Measurements from ENCODE around the gene SLC25A45. TPM values are rescaled to one million over a fixed set of nuclear protein-coding genes. Genes with fewer than 3 reads are reported as not detected.

The SLC25A45 gene
- total and polyA plus RNA-seq, 2 donors (not counting 1 experiment from before 2014, with no cell fraction given) = 16.4 to 80.6 TPM

DNA sequence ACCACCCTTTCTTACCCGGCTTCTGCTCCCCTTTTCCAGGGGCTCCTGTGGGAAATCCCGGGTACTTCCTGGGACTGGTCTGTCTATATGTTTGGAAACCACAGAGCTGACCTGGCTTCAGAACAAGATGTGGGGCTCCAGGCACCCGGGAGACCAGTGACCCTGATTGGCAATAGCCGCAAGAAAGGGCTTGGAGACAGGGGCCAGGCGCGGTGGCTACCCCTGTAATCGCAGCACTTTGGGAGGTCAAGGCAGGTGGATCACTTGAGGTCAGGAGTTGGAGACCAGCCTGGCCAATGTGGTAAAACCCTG, 37.0 kb upstream of the SLC25A45 start:
- WGBS (ENCODE audit: insufficient coverage) = 33% methylated on average over 7 of the region's 7 CpGs
- Mint-ChIP-seq H3K27me3 (no peaks in the 10 kb centered on the region), H3K4me3 (peak overlapping the region; percentile 96), H3K4me1 (peaks cover 74% of the 10 kb centered on the region), H3K27ac (peak overlapping the region; percentile 100), H3K9me3 (ENCODE audit: insufficient read depth) (no peaks in the 10 kb centered on the region)
- ATAC-seq (ENCODE audit: low read depth) = no peak
- Histone ChIP-seq H3K27ac (ENCODE audit: low read length in 2 of 2) (peak overlapping the region; percentile 91 to 97), H2AFZ (ENCODE audit: insufficient read depth, low read depth, low read length, poor library complexity, severe bottlenecking) (no peak overlapping the region), H3K4me1 (ENCODE audit: control insufficient read depth in 2 of 2, insufficient read depth in 2 of 2, low read length in 2 of 2) (peaks cover 73 to 90% of the 10 kb centered on the region in 2 donors), H3K4me2 (replicated peaks; ENCODE audit: low read depth, low read length, poor library complexity, severe bottlenecking) (peak overlapping the region; percentile 94), H3K36me3 (replicated peaks in 1 of 2; ENCODE audit: control extremely low read depth in 1 of 2, control insufficient read depth in 1 of 2, extremely low read depth in 1 of 2, insufficient read depth in 2 of 2, low read length in 1 of 2) (no peaks in the 10 kb centered on the region), H3K27me3 (replicated peaks in 1 of 4; ENCODE audit: control extremely low read depth in 1 of 4, control insufficient read depth in 3 of 4, insufficient read depth in 4 of 4, low read length in 3 of 4) (no peaks in the 10 kb centered on the region), H3K9ac (ENCODE audit: low read length) (peak overlapping the region; percentile 77), H3K79me2 (ENCODE audit: control insufficient read depth, insufficient read depth, low read length) (peaks cover 63% of the 10 kb centered on the region), H3K9me3 (ENCODE audit: control extremely low read depth in 1 of 3, control insufficient read depth in 2 of 3, insufficient read depth in 1 of 3, low read length in 2 of 3) (no peaks in the 10 kb centered on the region), H4K20me1 (ENCODE audit: control insufficient read depth, insufficient read depth, low read length, poor library complexity, severe bottlenecking) (no peaks in the 10 kb centered on the region), H3K4me3 (ENCODE audit: control extremely low read depth in 1 of 5, extremely low read depth in 1 of 5, insufficient read depth in 1 of 5, low read depth in 2 of 5, low read length in 4 of 5) (peak overlapping the region; percentile 43 to 86 (median 56))
- ChIA-PET POLR2A (interaction anchor here (0.9 to 16.5 kb wide), 15 partner anchors 8 to 157 kb away, joined by 3 to 1159 read pairs (median 16); partner anchors contain the start of genes DPF2, FRMD8, MALAT1 and SCYL1), CTCF (interaction anchor here (0.6 to 14.9 kb wide), 8 partner anchors 9 to 285 kb away, joined by 3 to 541 read pairs (median 6); partner anchors contain the start of genes FRMD8, MALAT1 and SLC25A45)
- DNase-seq = no peak
- TF ChIP-seq, protein P1, sequence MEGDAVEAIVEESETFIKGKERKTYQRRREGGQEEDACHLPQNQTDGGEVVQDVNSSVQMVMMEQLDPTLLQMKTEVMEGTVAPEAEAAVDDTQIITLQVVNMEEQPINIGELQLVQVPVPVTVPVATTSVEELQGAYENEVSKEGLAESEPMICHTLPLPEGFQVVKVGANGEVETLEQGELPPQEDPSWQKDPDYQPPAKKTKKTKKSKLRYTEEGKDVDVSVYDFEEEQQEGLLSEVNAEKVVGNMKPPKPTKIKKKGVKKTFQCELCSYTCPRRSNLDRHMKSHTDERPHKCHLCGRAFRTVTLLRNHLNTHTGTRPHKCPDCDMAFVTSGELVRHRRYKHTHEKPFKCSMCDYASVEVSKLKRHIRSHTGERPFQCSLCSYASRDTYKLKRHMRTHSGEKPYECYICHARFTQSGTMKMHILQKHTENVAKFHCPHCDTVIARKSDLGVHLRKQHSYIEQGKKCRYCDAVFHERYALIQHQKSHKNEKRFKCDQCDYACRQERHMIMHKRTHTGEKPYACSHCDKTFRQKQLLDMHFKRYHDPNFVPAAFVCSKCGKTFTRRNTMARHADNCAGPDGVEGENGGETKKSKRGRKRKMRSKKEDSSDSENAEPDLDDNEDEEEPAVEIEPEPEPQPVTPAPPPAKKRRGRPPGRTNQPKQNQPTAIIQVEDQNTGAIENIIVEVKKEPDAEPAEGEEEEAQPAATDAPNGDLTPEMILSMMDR (IDR thresholded peaks at IDR 0.05) = no peak
- no peak for TF ChIP-seq EZH2 (IDR thresholded peaks at IDR 0.05; ENCODE audit: borderline replicate concordance, insufficient read depth, low read depth, low read length, poor library complexity, severe bottlenecking)
- intact Hi-C loops (cut with micrococcal nuclease) = loop anchor here (2.0 kb wide), 1 partner anchor 65 kb away; the partner anchor contains the start of gene TIGD3

Measured in B cell (primary cell).